Esophagus (tissue), 2 donors: ENCODE results near the gene FCHSD2. TPM values are rescaled to one million over a fixed set of nuclear protein-coding genes. Genes with fewer than 3 reads are reported as not detected.

Experiments
- H3K27ac ChIP-seq, 2 donors: one replicate each; pipeline ENCODE4 v1.5.1; 2013; ENCODE audit warnings: low read depth in 2 of 2, mild to moderate bottlenecking in 2 of 2, inconsistent platforms in 1 of 2, low read length in 1 of 2, moderate library complexity in 1 of 2
- H3K27me3 ChIP-seq, 2 donors: one replicate each; pipeline ENCODE4 v1.6.1; 2013; ENCODE audit warnings: low read length in 2 of 2, control low read depth in 1 of 2, mild to moderate bottlenecking in 1 of 2; ENCODE audit not compliant: insufficient read depth in 2 of 2, control insufficient read depth in 1 of 2
- H3K36me3 ChIP-seq, 2 donors: one replicate each; pipeline ENCODE4 v1.6.1; 2013; ENCODE audit warnings: low read length in 1 of 2; ENCODE audit not compliant: control insufficient read depth in 2 of 2, insufficient read depth in 2 of 2
- H3K4me1 ChIP-seq, 2 donors: one replicate each; pipeline ENCODE4 v1.6.1; 2013; ENCODE audit warnings: low read length in 1 of 2; ENCODE audit not compliant: control insufficient read depth in 2 of 2, insufficient read depth in 2 of 2
- H3K4me3 ChIP-seq, 2 donors: one replicate each; pipeline ENCODE4 v1.5.1; 2013; ENCODE audit warnings: low read length in 2 of 2, mild to moderate bottlenecking in 2 of 2, low read depth in 1 of 2, moderate library complexity in 1 of 2
- H3K9me3 ChIP-seq, 2 donors: one replicate each; pipeline ENCODE4 v1.6.1; 2013; ENCODE audit warnings: mild to moderate bottlenecking in 2 of 2, low read depth in 1 of 2, low read length in 1 of 2, moderate library complexity in 1 of 2; ENCODE audit not compliant: control insufficient read depth in 2 of 2, insufficient read depth in 1 of 2
- WGBS, 2 donors: extraction: QIAGEN DNeasy Blood & Tissue Kit; methylation state at CpG; one replicate each; pipeline ENCODE4 v1.1.7; 2013; 5-methylcytosine and 5-hydroxymethylcytosine counted together
- polyA plus RNA-seq, 2 donors: library from polyadenylated mRNA; stranded (reverse); fragments of 200-250 nt; gene quantifications; one replicate each; pipeline ENCODE4 v1.2.3, GENCODE V29; 2013
- donor health status: healthy with polysubstance abuse.
- donor health status: Bipolar disorder and iron deficiency.

FCHSD2 gene
- polyA plus RNA-seq, 2 donors = 3.7 to 4.7 TPM

GRCh38 chr11:72937439-72937838 is 204.7 kb downstream of the FCHSD2 start:
- Histone ChIP-seq H3K4me1 (no peaks in the 10 kb centered on the region), H3K4me3 (no peak overlapping the region), H3K27ac (no peak overlapping the region), H3K27me3 (no peaks in the 10 kb centered on the region), H3K36me3 (no peaks in the 10 kb centered on the region), H3K9me3 (no peaks in the 10 kb centered on the region)
- 87 to 88% methylated on average over 4 of the region's 4 CpGs for WGBS, 2 donors

GRCh38 chr11:72935700-72936099 is 206.4 kb downstream of the FCHSD2 start:
- H3K27me3 ChIP-seq = no peaks in the 10 kb centered on the region
- H3K36me3 ChIP-seq = no peaks in the 10 kb centered on the region
- no peaks in the 10 kb centered on the region for H3K9me3 ChIP-seq
- no peaks in the 10 kb centered on the region for H3K4me1 ChIP-seq
- H3K27ac ChIP-seq = no peak overlapping the region
- H3K4me3 ChIP-seq = no peak overlapping the region

- Histone ChIP-seq H3K4me3 (no peak overlapping the region), H3K36me3 (no peaks in the 10 kb centered on the region), H3K4me1 (no peaks in the 10 kb centered on the region), H3K9me3 (no peaks in the 10 kb centered on the region), H3K27me3 (no peaks in the 10 kb centered on the region), H3K27ac (no peak overlapping the region)
- 82 to 89% methylated on average over 1 of the region's 1 CpG for WGBS, 2 donors
Measured at GRCh38 chr11:72932132-72932570, 210.0 kb downstream of the FCHSD2 start.

- H3K4me3 ChIP-seq = no peak overlapping the region
- H3K4me1 ChIP-seq = peaks cover 0 to 2% of the 10 kb centered on the region in 2 donors
- H3K9me3 ChIP-seq = no peaks in the 10 kb centered on the region
- H3K27ac ChIP-seq = no peak overlapping the region
- WGBS, 2 donors = 71 to 81% methylated on average over 2 of the region's 2 CpGs
- no peaks in the 10 kb centered on the region for H3K27me3 ChIP-seq
- H3K36me3 ChIP-seq = no peaks in the 10 kb centered on the region
Measured at GRCh38 chr11:72930008-72930407, 212.1 kb downstream of the FCHSD2 start.

GRCh38 chr11:72929256-72929655 is 212.9 kb downstream of the FCHSD2 start:
- 76 to 88% methylated on average over 1 of the region's 1 CpG for WGBS, 2 donors
- Histone ChIP-seq H3K4me1 (peaks cover 0 to 2% of the 10 kb centered on the region in 2 donors), H3K27me3 (no peaks in the 10 kb centered on the region), H3K36me3 (no peaks in the 10 kb centered on the region), H3K4me3 (no peak overlapping the region), H3K9me3 (no peaks in the 10 kb centered on the region), H3K27ac (no peak overlapping the region)

- no peaks in the 10 kb centered on the region for H3K27me3 ChIP-seq
- H3K36me3 ChIP-seq = no peaks in the 10 kb centered on the region
- no peak overlapping the region for H3K4me3 ChIP-seq
- H3K27ac ChIP-seq = no peak overlapping the region
- H3K9me3 ChIP-seq = no peaks in the 10 kb centered on the region
- H3K4me1 ChIP-seq = peaks cover 0 to 2% of the 10 kb centered on the region in 2 donors
Measured at GRCh38 chr11:72927380-72927779, 214.7 kb downstream of the FCHSD2 start.

- Histone ChIP-seq H3K9me3 (no peaks in the 10 kb centered on the region), H3K4me1 (peaks cover 0 to 2% of the 10 kb centered on the region in 2 donors)
- WGBS, 2 donors = 94 to 96% methylated on average over 1 of the region's 1 CpG
Measured at GRCh38 chr11:72926076-72926475, 216.0 kb downstream of the FCHSD2 start.

GRCh38 chr11:72925656-72926055 is 216.5 kb downstream of the FCHSD2 start:
- Histone ChIP-seq H3K36me3 (no peaks in the 10 kb centered on the region), H3K27ac (no peak overlapping the region), H3K4me1 (peaks cover 0 to 2% of the 10 kb centered on the region in 2 donors), H3K27me3 (no peaks in the 10 kb centered on the region), H3K9me3 (no peaks in the 10 kb centered on the region), H3K4me3 (no peak overlapping the region)
- 95 to 97% methylated on average over 9 of the region's 9 CpGs for WGBS, 2 donors

More at GRCh38 chr11:72926076-72926475, 216.0 kb downstream of the FCHSD2 start:
- Histone ChIP-seq H3K36me3 (no peaks in the 10 kb centered on the region), H3K4me3 (no peak overlapping the region), H3K27ac (no peak overlapping the region), H3K27me3 (no peaks in the 10 kb centered on the region)

GRCh38 chr11:72924568-72925190 is 217.4 kb downstream of the FCHSD2 start:
- Histone ChIP-seq H3K27ac (no peak overlapping the region), H3K36me3 (no peaks in the 10 kb centered on the region), H3K9me3 (no peaks in the 10 kb centered on the region), H3K27me3 (no peaks in the 10 kb centered on the region), H3K4me1 (peaks cover 0 to 2% of the 10 kb centered on the region in 2 donors), H3K4me3 (no peak overlapping the region)
- WGBS, 2 donors = 97 to 100% methylated on average over 1 of the region's 1 CpG

- Histone ChIP-seq H3K4me1 (peaks cover 0 to 2% of the 10 kb centered on the region in 2 donors), H3K36me3 (no peaks in the 10 kb centered on the region), H3K9me3 (no peaks in the 10 kb centered on the region), H3K27ac (no peak overlapping the region), H3K4me3 (no peak overlapping the region), H3K27me3 (no peaks in the 10 kb centered on the region)
- WGBS, 2 donors = 71 to 77% methylated on average over 5 of the region's 5 CpGs
Measured at GRCh38 chr11:72921028-72921716, 220.9 kb downstream of the FCHSD2 start.
